Measurements from ENCODE around the gene SMC1B.

The SMC1B gene

GRCh38 chr22:45317551-45318167 lies 95.7 kb downstream of the SMC1B start:
- H3K4me1 Mint-ChIP-seq (ENCODE audit: low read depth) = peaks cover 76% of the 10 kb centered on the region
- no peaks in the 10 kb centered on the region for H3K27me3 Mint-ChIP-seq
- peak overlapping the region; percentile 96 for H3K27ac Mint-ChIP-seq
- no peaks in the 10 kb centered on the region for H3K9me3 Mint-ChIP-seq
- peaks cover 11% of the 10 kb centered on the region for H3K36me3 Mint-ChIP-seq (ENCODE audit: low read depth)
- H3K4me3 Mint-ChIP-seq = peak overlapping the region; percentile 82

- H3K9me3 Mint-ChIP-seq = no peaks in the 10 kb centered on the region
- H3K4me1 Mint-ChIP-seq (ENCODE audit: low read depth) = peaks cover 83% of the 10 kb centered on the region
- peaks cover 4% of the 10 kb centered on the region for H3K36me3 Mint-ChIP-seq (ENCODE audit: low read depth)
- H3K27ac Mint-ChIP-seq = peak overlapping the region; percentile 96
- H3K4me3 Mint-ChIP-seq = no peak overlapping the region
- no peaks in the 10 kb centered on the region for H3K27me3 Mint-ChIP-seq
Measured at GRCh38 chr22:45316796-45317526, 96.4 kb downstream of the SMC1B start.

- Mint-ChIP-seq H3K4me3 (no peak overlapping the region), H3K27me3 (no peaks in the 10 kb centered on the region), H3K36me3 (ENCODE audit: low read depth) (peaks cover 3% of the 10 kb centered on the region), H3K4me1 (ENCODE audit: low read depth) (peaks cover 85% of the 10 kb centered on the region), H3K9me3 (no peaks in the 10 kb centered on the region), H3K27ac (no peak overlapping the region)
Measured at GRCh38 chr22:45314786-45315185, 98.6 kb downstream of the SMC1B start.

- Mint-ChIP-seq H3K27ac (no peak overlapping the region), H3K9me3 (no peaks in the 10 kb centered on the region), H3K36me3 (ENCODE audit: low read depth) (peaks cover 3% of the 10 kb centered on the region), H3K27me3 (no peaks in the 10 kb centered on the region), H3K4me3 (no peak overlapping the region), H3K4me1 (ENCODE audit: low read depth) (peaks cover 83% of the 10 kb centered on the region)
Measured at GRCh38 chr22:45314054-45314721, 99.2 kb downstream of the SMC1B start.

- Mint-ChIP-seq H3K36me3 (ENCODE audit: low read depth) (peaks cover 3% of the 10 kb centered on the region), H3K9me3 (no peaks in the 10 kb centered on the region), H3K4me1 (ENCODE audit: low read depth) (peaks cover 77% of the 10 kb centered on the region), H3K4me3 (peak overlapping the region; percentile 5), H3K27ac (no peak overlapping the region), H3K27me3 (no peaks in the 10 kb centered on the region)
Measured at GRCh38 chr22:45312856-45313255, 100.5 kb downstream of the SMC1B start.

DNA sequence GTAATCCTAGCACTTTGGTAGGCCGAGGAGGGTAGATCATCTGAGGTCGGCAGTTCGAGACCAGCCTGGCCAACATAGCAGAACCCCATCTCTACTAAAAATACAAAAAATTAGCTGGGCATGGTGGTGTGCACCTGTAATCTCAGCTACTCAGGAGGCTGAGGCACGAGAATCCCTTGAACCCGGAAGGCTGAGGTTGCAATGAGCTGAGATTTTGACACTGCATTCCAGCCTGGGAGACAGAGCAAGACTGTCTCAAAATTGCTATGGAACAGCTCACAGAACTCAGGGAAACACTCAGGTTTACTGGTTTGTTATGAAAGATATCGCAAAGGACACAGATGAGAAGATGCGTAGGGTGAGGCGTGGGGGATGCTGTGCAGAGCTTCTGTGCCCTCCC lies 101.0 kb downstream of the SMC1B start:
- Mint-ChIP-seq H3K9me3 (no peaks in the 10 kb centered on the region), H3K27ac (no peak overlapping the region), H3K4me3 (no peak overlapping the region), H3K27me3 (no peaks in the 10 kb centered on the region), H3K36me3 (ENCODE audit: low read depth) (peaks cover 3% of the 10 kb centered on the region), H3K4me1 (ENCODE audit: low read depth) (peaks cover 73% of the 10 kb centered on the region)

GRCh38 chr22:45310977-45311531 lies 102.3 kb downstream of the SMC1B start:
- H3K9me3 Mint-ChIP-seq = no peaks in the 10 kb centered on the region
- peak overlapping the region; percentile 50 for H3K27ac Mint-ChIP-seq
- no peaks in the 10 kb centered on the region for H3K27me3 Mint-ChIP-seq
- peaks cover 3% of the 10 kb centered on the region for H3K36me3 Mint-ChIP-seq (ENCODE audit: low read depth)
- peak overlapping the region; percentile 89 for H3K4me3 Mint-ChIP-seq
- peaks cover 61% of the 10 kb centered on the region for H3K4me1 Mint-ChIP-seq (ENCODE audit: low read depth)

- Mint-ChIP-seq H3K36me3 (ENCODE audit: low read depth) (peaks cover 3% of the 10 kb centered on the region), H3K27ac (peak overlapping the region; percentile 50), H3K4me1 (ENCODE audit: low read depth) (peaks cover 56% of the 10 kb centered on the region), H3K9me3 (no peaks in the 10 kb centered on the region), H3K27me3 (no peaks in the 10 kb centered on the region), H3K4me3 (peak overlapping the region; percentile 89)
Measured at GRCh38 chr22:45310331-45310976, 102.9 kb downstream of the SMC1B start.

DNA sequence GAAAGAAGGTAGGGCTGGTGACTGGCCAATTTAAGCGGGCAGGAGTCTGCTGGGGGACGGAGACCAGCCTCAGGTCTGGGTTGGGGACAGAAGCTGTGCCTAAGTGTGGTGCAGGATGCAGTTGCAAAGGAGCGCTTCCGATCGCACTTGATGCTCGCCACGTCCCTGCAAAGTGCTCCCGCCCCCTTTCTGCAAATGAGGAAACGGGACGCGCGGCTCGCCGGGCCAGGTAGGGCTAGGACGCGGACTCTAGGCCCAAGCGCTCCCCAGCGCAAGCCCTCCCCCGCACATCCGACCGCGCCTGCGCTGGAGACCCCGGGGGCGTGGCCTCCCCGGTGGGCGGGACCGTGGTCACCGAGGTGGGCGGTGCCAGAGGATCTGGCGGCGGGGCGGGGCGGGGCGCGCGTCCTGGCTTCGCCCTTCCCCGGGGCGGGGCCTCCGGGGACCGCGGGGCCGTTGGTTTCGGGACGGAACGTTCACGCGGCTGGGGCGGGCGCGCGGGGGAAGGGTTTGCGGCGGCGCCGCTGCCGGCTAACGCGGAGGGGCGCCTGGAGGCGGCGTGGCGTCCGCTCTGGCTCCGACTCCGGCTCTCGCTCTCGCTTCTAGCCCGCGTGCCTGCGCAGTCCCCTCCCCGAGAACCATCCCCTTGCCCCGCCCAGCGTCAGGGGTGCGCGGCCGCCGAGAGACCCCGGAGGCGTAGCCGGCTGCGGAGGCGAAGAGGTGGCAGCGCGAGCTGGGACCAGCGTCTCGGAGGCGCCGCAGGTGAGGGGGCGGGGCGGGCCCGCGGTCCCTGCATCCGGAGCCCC lies 103.8 kb downstream of the SMC1B start, which contains the start of gene FAM118A:
TSS of gene FAM118A (plus strand) at position 513 of the 806 bp plus-strand sequence. CDS start 12,446 bp downstream, outside the sequence.
- Mint-ChIP-seq H3K27me3 (no peaks in the 10 kb centered on the region), H3K4me1 (ENCODE audit: low read depth) (peaks cover 51% of the 10 kb centered on the region), H3K9me3 (no peaks in the 10 kb centered on the region), H3K4me3 (peak within 1 kb of the TSS; percentile 89), H3K36me3 (ENCODE audit: low read depth) (peaks cover 3% of the 10 kb centered on the region), H3K27ac (peak within 1 kb of the TSS; percentile 92)

- peak overlapping the region; percentile 92 for H3K27ac Mint-ChIP-seq
- H3K4me3 Mint-ChIP-seq = peak overlapping the region; percentile 85
- H3K36me3 Mint-ChIP-seq (ENCODE audit: low read depth) = peaks cover 3% of the 10 kb centered on the region
- no peaks in the 10 kb centered on the region for H3K9me3 Mint-ChIP-seq
- H3K27me3 Mint-ChIP-seq = no peaks in the 10 kb centered on the region
- H3K4me1 Mint-ChIP-seq (ENCODE audit: low read depth) = peaks cover 45% of the 10 kb centered on the region
Measured at GRCh38 chr22:45308957-45309421, 104.4 kb downstream of the SMC1B start.

DNA sequence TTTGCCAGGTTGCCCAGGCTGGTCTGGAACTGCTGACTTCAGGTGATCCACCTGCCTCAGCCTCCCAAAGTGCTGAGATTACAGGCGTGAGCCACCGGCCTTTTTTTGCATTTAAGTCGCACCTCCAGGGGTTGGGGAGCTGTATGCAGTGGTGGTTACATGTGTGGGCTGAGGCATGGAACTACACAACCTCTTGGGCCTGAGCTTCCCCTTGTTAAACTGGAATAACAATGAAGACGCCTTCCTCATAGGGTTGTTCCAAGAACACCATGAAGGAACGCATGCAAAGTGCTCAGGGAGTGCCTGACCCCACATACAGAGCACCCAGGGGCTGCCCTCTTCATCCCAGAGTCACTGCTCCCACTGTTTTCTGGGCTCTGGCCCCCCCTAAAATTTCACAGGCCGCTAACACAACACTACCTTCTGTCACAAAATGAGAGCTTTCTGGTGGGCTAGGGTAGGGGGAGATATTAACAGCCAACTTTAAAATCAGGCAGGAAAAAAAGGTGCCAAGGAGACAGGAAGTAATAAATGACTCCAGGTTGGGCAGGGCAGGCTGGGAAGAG lies 104.9 kb downstream of the SMC1B start:
- Mint-ChIP-seq H3K4me3 (peak overlapping the region; percentile 85), H3K4me1 (ENCODE audit: low read depth) (peaks cover 40% of the 10 kb centered on the region)

DNA sequence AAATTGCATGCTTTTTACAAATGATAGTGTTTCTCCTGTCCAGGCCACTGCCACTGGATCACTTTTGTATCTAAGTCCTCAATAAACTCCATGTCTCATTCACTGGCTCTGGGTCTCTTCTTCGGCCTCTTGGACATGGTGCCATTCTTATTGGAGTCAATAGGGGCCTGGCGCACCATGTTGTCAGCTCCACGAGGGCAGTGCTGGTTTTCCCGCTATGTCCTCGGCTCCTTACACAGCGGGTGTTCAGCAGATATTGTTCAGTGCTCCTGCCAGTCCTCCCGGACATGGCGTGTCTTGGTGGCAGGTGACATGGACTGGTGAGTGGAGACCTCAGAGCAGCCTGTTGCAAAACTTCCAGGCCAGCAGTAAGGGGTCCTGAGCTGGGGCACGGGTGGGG lies 107.3 kb downstream of the SMC1B start:
- no peaks in the 10 kb centered on the region for H3K9me3 Mint-ChIP-seq
- H3K27me3 Mint-ChIP-seq = no peaks in the 10 kb centered on the region
- H3K4me1 Mint-ChIP-seq (ENCODE audit: low read depth) = peaks cover 23% of the 10 kb centered on the region
- no peaks in the 10 kb centered on the region for H3K36me3 Mint-ChIP-seq (ENCODE audit: low read depth)
- no peak overlapping the region for H3K4me3 Mint-ChIP-seq
- no peak overlapping the region for H3K27ac Mint-ChIP-seq

More for the DNA sequence above, 104.9 kb downstream of the SMC1B start:
- Mint-ChIP-seq H3K9me3 (no peaks in the 10 kb centered on the region), H3K27me3 (no peaks in the 10 kb centered on the region), H3K27ac (peak overlapping the region; percentile 92), H3K36me3 (ENCODE audit: low read depth) (peaks cover 3% of the 10 kb centered on the region)

GRCh38 chr22:45305456-45306075 lies 107.8 kb downstream of the SMC1B start:
- no peaks in the 10 kb centered on the region for H3K36me3 Mint-ChIP-seq (ENCODE audit: low read depth)

More at GRCh38 chr22:45305456-45306075, 107.8 kb downstream of the SMC1B start:
- Mint-ChIP-seq H3K27me3 (no peaks in the 10 kb centered on the region), H3K4me3 (no peak overlapping the region), H3K4me1 (ENCODE audit: low read depth) (peaks cover 17% of the 10 kb centered on the region), H3K27ac (no peak overlapping the region), H3K9me3 (no peaks in the 10 kb centered on the region)

Data from stimulated activated naive CD8-positive, alpha-beta T cell treated with anti-CD3 and anti-CD28 coated beads, Interleukin-15, Interleukin-2, amounts not matched to agents 100 ng/mL and 50 ng/mL, for 24 hours (primary cell).